Mucosa of rectum (tissue), 2 donors: ENCODE data around the gene ABHD12B.
A peak's percentile ranks its signal among the peaks of the same experiment; 100 is the strongest.

Experiments
- H3K27ac ChIP-seq, 2 donors: one replicate each; pipeline ENCODE4 v1.7.0; 2013; ENCODE audit warnings: inconsistent platforms in 2 of 2, low read depth in 2 of 2, low read length in 2 of 2
- H3K27me3 ChIP-seq, 2 donors: one replicate each; pipeline ENCODE4 v1.7.0; 2013; ENCODE audit warnings: low read length in 2 of 2; ENCODE audit not compliant: control insufficient read depth in 2 of 2, insufficient read depth in 2 of 2
- H3K36me3 ChIP-seq, 2 donors: one replicate each; pipeline ENCODE4 v1.7.0; 2013; ENCODE audit warnings: low read length in 2 of 2; ENCODE audit not compliant: control insufficient read depth in 2 of 2, insufficient read depth in 2 of 2
- H3K4me1 ChIP-seq, 2 donors: one replicate each; pipeline ENCODE4 v1.7.0; 2013; ENCODE audit warnings: low read length in 2 of 2, mild to moderate bottlenecking in 1 of 2; ENCODE audit not compliant: control insufficient read depth in 2 of 2, insufficient read depth in 2 of 2
- H3K4me3 ChIP-seq, 2 donors: one replicate each; pipeline ENCODE4 v1.7.0; 2013; ENCODE audit warnings: low read length in 2 of 2
- H3K9ac ChIP-seq, 2 donors: one replicate each; pipeline ENCODE4 v1.7.0; 2013; ENCODE audit warnings: low read length in 2 of 2, low read depth in 1 of 2, mild to moderate bottlenecking in 1 of 2
- H3K9me3 ChIP-seq, 2 donors: one replicate each; pipeline ENCODE4 v1.7.0; 2013; ENCODE audit warnings: low read length in 2 of 2; ENCODE audit not compliant: control insufficient read depth in 2 of 2
- donor health status: healthy.
- donor health status: Normal muscosa, but diverticular disease.

ABHD12B gene

DNA sequence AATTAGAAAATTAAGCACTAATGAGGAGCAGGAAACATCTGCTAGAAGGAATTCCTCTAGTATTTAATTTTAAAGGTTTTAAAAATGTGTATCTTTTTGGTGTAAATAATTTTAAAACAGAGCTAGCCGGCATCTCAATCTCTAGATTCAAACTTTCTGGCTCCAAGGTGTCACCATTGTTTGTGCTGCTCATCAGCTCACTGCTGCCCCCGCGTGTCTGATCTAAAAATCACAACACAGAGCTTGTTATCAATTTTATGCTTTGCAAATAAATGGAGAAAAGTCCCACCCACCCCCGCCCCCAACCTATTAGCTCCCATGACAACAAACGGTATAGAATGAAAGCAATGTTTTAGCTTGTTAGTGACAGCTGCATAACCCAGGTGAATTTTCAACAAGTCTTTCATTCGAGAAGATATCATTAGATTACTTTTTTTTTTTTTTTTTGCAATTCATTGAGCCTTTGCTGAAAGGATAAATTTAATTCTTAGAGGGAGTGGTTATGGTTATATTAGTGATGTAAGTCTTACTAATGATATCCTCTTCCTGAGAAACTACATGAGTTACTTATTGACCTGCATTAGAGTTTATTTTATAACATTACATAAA is 11.3 kb upstream of the ABHD12B start:
- no peaks in the 10 kb centered on the region for H3K27me3 ChIP-seq
- H3K4me3 ChIP-seq, result peak overlapping the region; percentile 61 to 85
- H3K27ac ChIP-seq, result peak overlapping the region in 1 of 2 donors; percentile 16
- H3K9me3 ChIP-seq, result no peaks in the 10 kb centered on the region
- peak overlapping the region; percentile 52 for H3K9ac ChIP-seq
- no peaks in the 10 kb centered on the region for H3K36me3 ChIP-seq
- H3K4me1 ChIP-seq, result peaks cover 6 to 8% of the 10 kb centered on the region in 2 donors

DNA sequence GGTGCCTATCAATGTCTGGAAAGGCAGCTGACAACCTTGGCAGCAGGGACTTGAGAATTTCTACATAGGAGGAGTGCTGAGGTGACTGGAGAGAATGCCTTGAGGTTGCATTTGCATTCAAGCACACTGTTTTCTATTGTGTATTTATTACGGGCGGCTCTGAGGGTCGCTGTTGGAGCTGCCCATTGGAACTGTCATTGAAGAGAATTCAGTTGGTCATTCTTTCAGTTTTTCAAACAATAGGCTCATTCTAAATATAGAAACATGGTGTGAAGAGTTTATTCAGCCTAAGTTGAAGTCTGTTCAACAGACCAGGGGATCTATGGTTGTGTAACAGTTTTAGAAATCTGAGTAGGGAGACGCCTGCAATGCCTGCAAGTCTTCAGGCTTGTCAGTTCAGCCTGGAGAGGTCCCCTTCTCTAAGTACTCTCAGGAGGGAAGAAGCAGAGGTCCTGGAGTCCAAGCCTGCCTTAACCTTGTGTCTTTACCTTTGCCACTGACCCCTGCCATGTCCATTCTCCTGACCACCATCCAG is 9.8 kb upstream of the ABHD12B start:
- Histone ChIP-seq H3K27me3 (no peaks in the 10 kb centered on the region), H3K4me3 (no peak overlapping the region), H3K27ac (no peak overlapping the region), H3K36me3 (no peaks in the 10 kb centered on the region), H3K4me1 (peaks cover 6 to 8% of the 10 kb centered on the region in 2 donors), H3K9me3 (no peaks in the 10 kb centered on the region), H3K9ac (no peak overlapping the region)

DNA sequence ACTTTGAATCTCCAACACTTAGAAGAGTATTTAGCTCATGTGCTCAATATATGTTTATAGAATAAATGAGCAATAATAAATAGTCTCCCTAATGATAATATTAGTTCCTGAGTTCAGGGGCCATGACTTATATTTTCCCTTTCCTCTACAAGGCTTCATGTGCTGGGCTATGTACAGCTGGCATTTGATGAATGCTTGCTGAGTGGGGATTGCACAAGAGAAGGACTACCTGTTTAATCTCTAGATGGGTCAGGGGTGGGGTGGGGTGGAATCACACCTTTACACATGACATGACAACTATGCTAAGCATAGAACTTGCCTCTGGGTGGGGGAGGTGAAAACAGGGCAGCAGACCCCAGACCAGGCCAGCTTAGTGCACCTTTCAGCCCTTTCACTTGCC is 7.6 kb upstream of the ABHD12B start:
- H3K9me3 ChIP-seq, result no peaks in the 10 kb centered on the region
- no peaks in the 10 kb centered on the region for H3K27me3 ChIP-seq
- H3K36me3 ChIP-seq, result no peaks in the 10 kb centered on the region
- H3K4me1 ChIP-seq, result peaks cover 6 to 8% of the 10 kb centered on the region in 2 donors
- no peak overlapping the region for H3K4me3 ChIP-seq
- no peak overlapping the region for H3K9ac ChIP-seq
- H3K27ac ChIP-seq, result no peak overlapping the region

DNA sequence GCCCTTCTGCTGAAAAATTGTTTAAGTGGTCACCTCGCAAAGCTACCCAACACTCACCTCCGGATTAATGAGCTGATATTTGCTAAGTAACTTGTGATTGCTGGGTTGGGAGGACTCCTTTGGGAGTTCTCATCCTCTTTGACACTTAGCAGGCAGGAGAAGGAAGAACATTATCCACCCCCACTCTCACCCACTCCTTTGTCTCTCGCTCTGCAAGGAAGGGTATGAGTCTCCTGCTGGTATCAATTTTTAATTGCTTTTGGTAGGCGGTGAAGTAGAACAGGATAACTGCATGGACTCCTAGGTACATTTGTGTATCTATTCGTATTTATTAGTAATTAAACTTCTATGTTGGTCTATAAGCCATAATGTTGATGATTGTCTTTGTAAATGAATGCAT is 6.9 kb upstream of the ABHD12B start:
- Histone ChIP-seq H3K9me3 (no peaks in the 10 kb centered on the region), H3K36me3 (no peaks in the 10 kb centered on the region), H3K9ac (no peak overlapping the region), H3K27ac (no peak overlapping the region), H3K4me3 (no peak overlapping the region), H3K27me3 (no peaks in the 10 kb centered on the region), H3K4me1 (peaks cover 3% of the 10 kb centered on the region in 2 donors)

DNA sequence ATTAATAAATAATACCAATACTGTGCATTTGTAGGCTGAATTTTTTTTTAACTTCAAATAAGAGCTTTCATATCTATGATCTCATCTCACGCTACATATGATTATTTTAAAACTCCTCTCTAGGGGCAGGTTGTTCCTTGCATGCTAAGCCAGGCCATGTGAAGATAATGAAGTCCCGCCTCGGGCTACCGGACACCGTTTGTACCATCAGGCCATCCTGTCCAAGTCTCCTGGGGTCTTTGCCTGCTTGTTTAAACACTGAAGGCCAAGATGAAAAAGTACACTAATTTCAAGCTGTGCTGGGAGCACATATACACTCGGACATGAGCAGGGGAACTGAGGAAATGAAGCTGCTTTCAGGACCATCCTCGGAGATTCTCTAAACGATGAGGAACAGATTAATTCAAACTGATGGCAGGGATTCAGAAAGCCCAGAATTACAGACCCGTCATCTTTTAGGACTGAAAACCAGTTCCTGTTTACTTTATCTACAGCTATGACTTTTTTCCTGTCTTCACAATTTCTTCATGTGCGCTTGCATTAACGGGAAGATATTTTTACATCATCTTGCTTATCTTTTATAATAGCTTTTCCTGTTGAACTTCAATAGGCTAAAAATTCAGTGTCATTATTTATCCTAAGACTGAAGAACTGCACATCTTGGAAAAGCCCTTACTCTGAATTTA is 6.3 kb upstream of the ABHD12B start:
- Histone ChIP-seq H3K27me3 (peaks cover 0 to 2% of the 10 kb centered on the region in 2 donors), H3K27ac (no peak overlapping the region), H3K9ac (no peak overlapping the region), H3K4me3 (no peak overlapping the region), H3K36me3 (no peaks in the 10 kb centered on the region), H3K4me1 (no peaks in the 10 kb centered on the region), H3K9me3 (no peaks in the 10 kb centered on the region)

DNA sequence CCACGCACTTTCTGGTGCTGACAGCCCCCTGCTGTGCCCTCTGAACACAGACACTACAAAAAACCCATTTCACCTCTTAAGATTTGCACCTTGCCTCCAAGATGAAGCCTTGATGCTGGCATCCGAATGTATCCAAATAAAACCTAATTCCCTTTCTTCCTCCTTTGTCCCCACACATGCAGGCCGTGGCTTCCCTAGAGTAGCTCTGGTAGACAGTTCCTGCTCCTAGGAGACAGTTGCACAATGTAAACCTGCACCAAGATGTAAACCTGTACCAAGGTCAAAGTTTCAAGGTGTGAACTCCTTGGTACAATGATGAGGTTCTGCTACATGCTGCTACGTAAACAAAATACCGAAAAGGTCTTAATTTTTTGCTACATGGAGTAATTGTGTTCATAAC is 625 bp upstream of the ABHD12B start:
- H3K27me3 ChIP-seq, result peaks cover 3 to 5% of the 10 kb centered on the region in 2 donors
- H3K4me3 ChIP-seq, result no peak overlapping the region
- peak overlapping the region; percentile 56 to 67 for H3K27ac ChIP-seq

DNA sequence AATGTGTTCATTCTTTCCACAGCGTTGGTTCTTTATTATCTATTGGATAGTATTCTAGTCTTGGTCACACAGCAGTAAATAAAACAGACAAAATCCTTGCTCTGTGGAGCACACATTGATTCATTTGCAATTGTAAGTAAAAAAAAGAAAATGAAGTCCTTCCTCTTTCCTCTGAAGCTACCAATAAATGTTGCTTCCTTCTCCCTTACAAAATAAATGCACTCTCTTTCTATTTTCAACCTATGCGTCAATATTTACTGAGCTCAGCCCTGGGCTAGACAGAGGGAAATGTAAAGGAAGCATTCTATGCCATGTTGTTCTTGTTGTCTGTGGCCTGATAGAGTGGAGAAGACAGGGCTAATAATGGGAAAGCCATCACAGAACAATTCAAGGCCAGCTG is 2.9 kb downstream of the ABHD12B start:
- Histone ChIP-seq H3K9me3 (no peaks in the 10 kb centered on the region), H3K27me3 (peaks cover 3 to 5% of the 10 kb centered on the region in 2 donors), H3K27ac (peak overlapping the region in 1 of 2 donors; percentile 7), H3K4me3 (no peak overlapping the region), H3K9ac (no peak overlapping the region), H3K4me1 (peaks cover 3 to 7% of the 10 kb centered on the region in 2 donors), H3K36me3 (no peaks in the 10 kb centered on the region)

More for the DNA sequence above, 625 bp upstream of the ABHD12B start:
- Histone ChIP-seq H3K9me3 (no peaks in the 10 kb centered on the region), H3K9ac (no peak overlapping the region), H3K4me1 (peaks cover 3 to 7% of the 10 kb centered on the region in 2 donors), H3K36me3 (no peaks in the 10 kb centered on the region)

DNA sequence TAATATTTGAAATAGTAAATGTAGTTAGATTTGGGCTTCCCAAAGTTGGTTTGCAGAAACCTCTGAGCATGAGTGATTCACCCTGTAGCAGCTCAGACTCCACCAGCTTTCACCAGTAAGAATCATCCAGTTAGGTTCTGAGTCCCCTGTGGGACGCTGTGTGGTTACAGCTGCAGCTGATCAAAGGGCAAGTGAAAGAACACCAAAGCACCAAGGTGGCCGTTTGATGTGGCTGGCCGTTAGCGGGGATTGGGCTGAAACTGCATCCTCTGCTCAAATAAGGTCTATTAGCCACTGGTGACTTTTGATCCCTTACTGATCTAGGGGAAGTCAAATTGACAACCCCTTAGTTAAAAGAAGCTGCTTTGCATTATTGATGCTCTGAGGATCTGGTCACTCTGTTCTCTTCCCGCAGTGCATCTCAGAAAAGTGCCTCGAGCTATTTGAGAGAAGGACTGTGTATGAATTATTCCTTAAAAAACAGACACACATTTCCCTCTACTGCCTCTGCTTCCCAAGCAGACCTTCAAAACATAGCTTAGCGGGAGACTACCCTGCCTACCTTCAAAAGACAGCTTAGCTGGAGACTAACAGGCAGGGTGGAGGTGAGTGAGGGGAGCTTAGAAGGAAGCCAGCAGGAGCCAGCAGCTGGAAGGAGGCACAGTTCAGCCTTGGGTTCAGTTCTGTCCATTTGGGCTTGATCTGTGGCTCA is 3.7 kb downstream of the ABHD12B start:
- Histone ChIP-seq H3K4me1 (peaks cover 3 to 7% of the 10 kb centered on the region in 2 donors), H3K27ac (no peak overlapping the region), H3K9me3 (no peaks in the 10 kb centered on the region), H3K4me3 (no peak overlapping the region), H3K27me3 (peaks cover 3% of the 10 kb centered on the region in 2 donors), H3K9ac (no peak overlapping the region), H3K36me3 (no peaks in the 10 kb centered on the region)

DNA sequence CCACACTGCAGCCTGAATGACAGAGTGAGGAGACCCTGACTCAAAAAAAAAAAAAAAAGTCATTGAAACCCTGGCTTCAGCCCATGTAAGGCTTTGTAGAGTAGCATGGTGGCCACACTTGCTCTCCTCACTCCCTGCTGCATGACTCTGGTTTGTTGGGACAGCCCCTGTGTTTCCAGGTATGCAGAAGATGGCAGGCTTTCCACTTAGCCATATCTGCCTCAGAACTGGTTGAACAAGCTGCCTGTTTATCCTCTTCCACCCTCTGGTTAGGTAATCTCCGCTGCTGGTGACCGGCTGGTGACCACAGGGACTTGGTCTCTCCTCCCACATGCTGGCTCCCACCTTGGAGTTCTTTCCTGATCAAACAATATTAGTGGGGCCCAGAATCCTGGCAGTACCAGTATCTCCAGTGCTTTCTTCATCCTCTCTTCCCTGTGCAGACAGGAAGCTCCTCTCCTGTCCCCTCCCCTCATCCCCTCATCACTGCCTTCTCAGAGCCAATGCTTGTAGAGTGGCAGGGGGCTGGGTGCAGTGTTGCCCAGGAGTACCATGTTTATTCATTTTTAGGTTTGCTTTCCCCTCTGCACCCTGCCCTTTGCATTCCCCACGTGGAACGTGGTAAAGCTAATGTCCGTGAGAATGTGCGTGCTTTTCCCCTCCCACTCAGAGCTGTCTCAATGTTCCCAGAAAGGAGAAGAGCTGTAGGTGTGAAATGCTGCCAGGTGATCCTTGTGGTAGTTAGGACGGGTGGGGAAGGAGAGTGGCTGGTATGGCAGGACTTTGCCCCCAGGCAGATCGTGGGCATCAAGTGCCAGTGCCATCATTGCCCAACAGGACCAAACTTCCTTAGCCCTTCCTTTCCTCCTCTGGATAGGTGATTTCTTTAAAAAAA is 11.3 kb downstream of the ABHD12B start:
- no peaks in the 10 kb centered on the region for H3K27me3 ChIP-seq
- no peak overlapping the region for H3K4me3 ChIP-seq
- no peaks in the 10 kb centered on the region for H3K36me3 ChIP-seq
- H3K9ac ChIP-seq, result peak overlapping the region in 1 of 2 donors; percentile 8
- H3K27ac ChIP-seq, result peak overlapping the region; percentile 5 to 62
- peaks cover 8 to 14% of the 10 kb centered on the region in 2 donors for H3K4me1 ChIP-seq
- H3K9me3 ChIP-seq, result no peaks in the 10 kb centered on the region
